ENCODE measurements around the gene GDPD5. TPM values are rescaled to one million over a fixed set of nuclear protein-coding genes. Genes with fewer than 3 reads are reported as not detected.

The GDPD5 gene
- polyA plus RNA-seq, 3 donors, result 4.9 to 39.0 (median 7.6) TPM

DNA sequence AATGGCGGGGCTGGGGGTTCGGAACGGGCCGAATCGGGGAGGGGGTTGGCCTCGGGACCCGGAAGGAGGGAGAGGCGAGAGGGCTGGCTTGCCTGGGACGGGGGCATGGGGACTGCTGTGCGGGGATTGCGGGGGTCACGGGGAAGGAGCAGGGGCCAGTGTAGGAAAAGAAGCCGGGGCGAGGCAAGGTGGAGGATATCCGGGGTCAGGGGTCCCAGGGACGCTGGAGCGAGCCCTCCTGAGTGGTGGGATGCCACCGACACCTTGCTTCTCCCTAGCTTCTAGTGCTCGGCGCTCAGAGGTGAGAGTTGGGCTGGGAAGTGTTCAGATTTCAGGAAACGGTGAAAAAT is 426 bp upstream of the GDPD5 start:
- H3K9me3 Mint-ChIP-seq, result peaks cover 0 to 5% (median 0%) of the 10 kb centered on the region in 7 donors
- H3K27me3 ChIP-seq (ENCODE audit: control insufficient read depth in 2 of 2, insufficient read depth in 2 of 2, low read length in 2 of 2), result peaks cover 0 to 12% of the 10 kb centered on the region in 2 donors
- peak overlapping the region; percentile 61 for H3K9ac ChIP-seq (ENCODE audit: insufficient read depth, low read length, poor library complexity, severe bottlenecking)
- peaks cover 21 to 25% of the 10 kb centered on the region in 2 donors for H3K4me1 ChIP-seq (ENCODE audit: control insufficient read depth in 1 of 2, insufficient read depth in 2 of 2, low read length in 2 of 2)
- H3K36me3 Mint-ChIP-seq, result peaks cover 0 to 3% of the 10 kb centered on the region in 2 donors
- H4K20me1 ChIP-seq (ENCODE audit: insufficient read depth, low read length), result peaks cover 21% of the 10 kb centered on the region
- peaks cover 17 to 36% (median 29%) of the 10 kb centered on the region in 3 donors for H3K27me3 Mint-ChIP-seq (ENCODE audit: low read depth in 3 of 3)
- H3K27ac ChIP-seq (ENCODE audit: low read depth in 1 of 2, low read length in 2 of 2), result no peak overlapping the region
- peak overlapping the region; percentile 99 for H3K4me2 ChIP-seq (replicated peaks; ENCODE audit: extremely low read depth, low read length, poor library complexity, severe bottlenecking)
- H3K4me3 ChIP-seq (replicated peaks in 1 of 3; ENCODE audit: low read depth in 2 of 3, low read length in 3 of 3), result peak overlapping the region; percentile 56 to 87 (median 57)
- H3K27ac Mint-ChIP-seq, result peak overlapping the region in 4 of 7 donors; percentile 19 to 64 (median 44)
- peak overlapping the region; percentile 84 for H2AFZ ChIP-seq (ENCODE audit: insufficient read depth, low read depth, low read length, poor library complexity, severe bottlenecking)
- peak overlapping the region; percentile 82 to 83 for H3K4me3 Mint-ChIP-seq
- DNase-seq, result no peak
- 0% methylated on average over 18 of the region's 21 CpGs for WGBS (ENCODE audit: insufficient coverage)
- no peaks in the 10 kb centered on the region for H3K36me3 ChIP-seq (replicated peaks in 1 of 2; ENCODE audit: control insufficient read depth in 1 of 2, insufficient read depth in 2 of 2, low read length in 2 of 2)
- TF ChIP-seq, protein P1, sequence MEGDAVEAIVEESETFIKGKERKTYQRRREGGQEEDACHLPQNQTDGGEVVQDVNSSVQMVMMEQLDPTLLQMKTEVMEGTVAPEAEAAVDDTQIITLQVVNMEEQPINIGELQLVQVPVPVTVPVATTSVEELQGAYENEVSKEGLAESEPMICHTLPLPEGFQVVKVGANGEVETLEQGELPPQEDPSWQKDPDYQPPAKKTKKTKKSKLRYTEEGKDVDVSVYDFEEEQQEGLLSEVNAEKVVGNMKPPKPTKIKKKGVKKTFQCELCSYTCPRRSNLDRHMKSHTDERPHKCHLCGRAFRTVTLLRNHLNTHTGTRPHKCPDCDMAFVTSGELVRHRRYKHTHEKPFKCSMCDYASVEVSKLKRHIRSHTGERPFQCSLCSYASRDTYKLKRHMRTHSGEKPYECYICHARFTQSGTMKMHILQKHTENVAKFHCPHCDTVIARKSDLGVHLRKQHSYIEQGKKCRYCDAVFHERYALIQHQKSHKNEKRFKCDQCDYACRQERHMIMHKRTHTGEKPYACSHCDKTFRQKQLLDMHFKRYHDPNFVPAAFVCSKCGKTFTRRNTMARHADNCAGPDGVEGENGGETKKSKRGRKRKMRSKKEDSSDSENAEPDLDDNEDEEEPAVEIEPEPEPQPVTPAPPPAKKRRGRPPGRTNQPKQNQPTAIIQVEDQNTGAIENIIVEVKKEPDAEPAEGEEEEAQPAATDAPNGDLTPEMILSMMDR (IDR thresholded peaks at IDR 0.05), result no peak
- H3K79me2 ChIP-seq (ENCODE audit: insufficient read depth, low read length), result peaks cover 8% of the 10 kb centered on the region
- peaks cover 28% of the 10 kb centered on the region for H3K4me1 Mint-ChIP-seq
- intact Hi-C loops (cut with micrococcal nuclease), result no loop called here
- no peaks in the 10 kb centered on the region for H3K9me3 ChIP-seq (replicated peaks in 1 of 2; ENCODE audit: control insufficient read depth in 1 of 2, insufficient read depth in 1 of 2, low read length in 2 of 2)

DNA sequence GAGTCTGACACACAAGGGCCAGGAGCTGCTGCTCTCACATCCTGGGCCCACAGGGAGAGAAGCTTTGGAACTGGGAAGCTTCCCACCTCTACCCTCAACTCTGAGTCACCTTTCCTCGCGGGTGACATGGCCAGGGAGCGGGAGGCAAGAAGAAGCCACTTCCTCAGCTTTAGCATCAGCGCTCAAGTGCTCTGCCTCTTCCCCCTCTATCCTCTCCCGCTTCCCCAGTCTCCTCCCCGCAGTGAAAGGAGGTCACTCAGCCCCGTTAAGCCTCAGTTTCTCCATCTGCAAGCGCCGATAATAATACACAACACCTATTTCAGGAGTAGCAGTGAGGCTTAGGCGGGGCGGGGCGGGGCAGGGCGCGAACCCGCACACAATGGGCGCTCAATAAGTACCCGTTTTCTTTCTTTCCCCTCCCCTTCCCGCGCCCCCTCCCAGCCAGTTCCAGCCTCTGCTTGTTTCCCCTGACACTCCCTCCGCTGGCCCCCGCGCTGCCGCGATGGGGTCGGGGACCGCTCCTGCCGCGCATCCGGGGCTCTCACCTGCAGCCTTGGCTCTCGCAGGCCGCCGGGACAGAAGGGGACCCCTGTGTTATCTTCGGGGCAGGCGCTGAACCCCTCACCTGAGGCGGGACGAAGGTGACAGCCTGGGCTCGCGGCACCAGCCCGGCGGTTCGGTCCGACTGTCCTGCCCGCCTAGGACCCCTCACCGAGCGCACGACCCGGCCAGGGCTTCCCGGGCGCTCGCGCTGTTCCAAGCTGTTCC is 892 bp downstream of the GDPD5 start:
- H4K20me1 ChIP-seq (ENCODE audit: insufficient read depth, low read length), result peaks cover 27% of the 10 kb centered on the region
- peak overlapping the region in 1 of 2 donors; percentile 38 for H3K27ac ChIP-seq (ENCODE audit: low read depth in 1 of 2, low read length in 2 of 2)
- Mint-ChIP-seq H3K27ac (no peak overlapping the region), H3K36me3 (peaks cover 0 to 3% of the 10 kb centered on the region in 2 donors), H3K9me3 (peaks cover 0 to 5% (median 0%) of the 10 kb centered on the region in 7 donors), H3K4me1 (peaks cover 28% of the 10 kb centered on the region), H3K27me3 (ENCODE audit: low read depth in 3 of 3) (peaks cover 17 to 36% (median 27%) of the 10 kb centered on the region in 3 donors), H3K4me3 (peak overlapping the region; percentile 90 to 95)
- H3K27me3 ChIP-seq (ENCODE audit: control insufficient read depth in 2 of 2, insufficient read depth in 2 of 2, low read length in 2 of 2), result peaks cover 0 to 12% of the 10 kb centered on the region in 2 donors
- H3K9ac ChIP-seq (ENCODE audit: insufficient read depth, low read length, poor library complexity, severe bottlenecking), result peak overlapping the region; percentile 61
- no peaks in the 10 kb centered on the region for H3K36me3 ChIP-seq (replicated peaks in 1 of 2; ENCODE audit: control insufficient read depth in 1 of 2, insufficient read depth in 2 of 2, low read length in 2 of 2)
- TF ChIP-seq, protein P1 (IDR thresholded peaks at IDR 0.05), result no peak
- peaks cover 8% of the 10 kb centered on the region for H3K79me2 ChIP-seq (ENCODE audit: insufficient read depth, low read length)
- peaks cover 21 to 25% of the 10 kb centered on the region in 2 donors for H3K4me1 ChIP-seq (ENCODE audit: control insufficient read depth in 1 of 2, insufficient read depth in 2 of 2, low read length in 2 of 2)
- H3K4me3 ChIP-seq (replicated peaks in 1 of 3; ENCODE audit: low read depth in 2 of 3, low read length in 3 of 3), result peak overlapping the region; percentile 60 to 87 (median 66)
- peak overlapping the region; percentile 99 for H3K4me2 ChIP-seq (replicated peaks; ENCODE audit: extremely low read depth, low read length, poor library complexity, severe bottlenecking)
- intact Hi-C loops (cut with micrococcal nuclease), result no loop called here
- H2AFZ ChIP-seq (ENCODE audit: insufficient read depth, low read depth, low read length, poor library complexity, severe bottlenecking), result peak overlapping the region; percentile 94
- peak; percentile 36 to 68 (median 55) for DNase-seq
- WGBS (ENCODE audit: insufficient coverage), result 6% methylated on average over 51 of the region's 51 CpGs
- no peaks in the 10 kb centered on the region for H3K9me3 ChIP-seq (replicated peaks in 1 of 2; ENCODE audit: control insufficient read depth in 1 of 2, insufficient read depth in 1 of 2, low read length in 2 of 2)
